ENCODE measurements around the gene GOLGA3. TPM values are rescaled to one million over a fixed set of nuclear protein-coding genes. Genes with fewer than 3 reads are reported as not detected.
"Not testable (repeated sequence)": the region's sequence is repeated elsewhere in the genome, so short reads cannot be mapped to it uniquely, and the experiment has no call there.

The GOLGA3 gene
- total RNA-seq, 2 donors from 2014 or later, result 99.1 to 109 TPM

- Histone ChIP-seq H3K4me1 (replicated peaks) (no peaks in the 10 kb centered on the region), H3K27me3 (replicated peaks; ENCODE audit: insufficient read depth) (no peaks in the 10 kb centered on the region), H3K9me3 (no peaks in the 10 kb centered on the region), H3K36me3 (peaks cover 24 to 32% of the 10 kb centered on the region in 2 donors), H3K27ac (no peak overlapping the region), H3K4me3 (no peak overlapping the region)
- no peak for TF ChIP-seq CTCF (IDR thresholded peaks at IDR 0.05)
- TF ChIP-seq POLR2A (IDR thresholded peaks at IDR 0.05), result no peak
- no peak for TF ChIP-seq POLR2AphosphoS5 (IDR thresholded peaks at IDR 0.05)
- 73% methylated on average over 28 of the region's 29 CpGs for WGBS
- DNase-seq (ENCODE audit: low spot score), result no peak
- intact Hi-C loops (cut with DNase I), result no loop called here
Observed at GRCh38 chr12:132776816-132777568, 51.7 kb downstream of the GOLGA3 start.

- 85% methylated on average over 12 of the region's 12 CpGs for WGBS
- DNase-seq (ENCODE audit: low spot score); H3K27ac ChIP-seq; H3K27me3 ChIP-seq (replicated peaks; ENCODE audit: insufficient read depth); H3K9me3 ChIP-seq; H3K4me1 ChIP-seq (replicated peaks); H3K4me3 ChIP-seq; intact Hi-C loops (cut with DNase I): not testable (repeated sequence)
- peaks cover 24 to 29% of the 10 kb centered on the region in 2 donors for H3K36me3 ChIP-seq
Observed at GRCh38 chr12:132776230-132776625, 52.4 kb downstream of the GOLGA3 start.

- Histone ChIP-seq H3K27ac (no peak overlapping the region), H3K36me3 (peaks cover 21 to 29% of the 10 kb centered on the region in 2 donors), H3K4me3 (no peak overlapping the region), H3K9me3 (no peaks in the 10 kb centered on the region), H3K4me1 (replicated peaks) (no peaks in the 10 kb centered on the region), H3K27me3 (replicated peaks; ENCODE audit: insufficient read depth) (no peaks in the 10 kb centered on the region)
- intact Hi-C loops (cut with DNase I), result no loop called here
- WGBS, result 94% methylated on average over 23 of the region's 24 CpGs
- no peak for DNase-seq (ENCODE audit: low spot score)
- TF ChIP-seq CTCF (IDR thresholded peaks at IDR 0.05) (no peak), POLR2AphosphoS5 (IDR thresholded peaks at IDR 0.05) (no peak), POLR2A (IDR thresholded peaks at IDR 0.05) (no peak)
Observed at GRCh38 chr12:132775502-132776229, 53.0 kb downstream of the GOLGA3 start.

GRCh38 chr12:132774646-132775275 is 53.9 kb downstream of the GOLGA3 start:
- intact Hi-C loops (cut with DNase I), result no loop called here
- H3K27ac ChIP-seq, result no peak overlapping the region
- DNase-seq (ENCODE audit: low spot score), result no peak
- WGBS, result 85% methylated on average over 30 of the region's 30 CpGs
- H3K4me3 ChIP-seq, result no peak overlapping the region
- H3K9me3 ChIP-seq, result no peaks in the 10 kb centered on the region
- TF ChIP-seq CTCF (IDR thresholded peaks at IDR 0.05) (no peak), POLR2AphosphoS5 (IDR thresholded peaks at IDR 0.05) (no peak), POLR2A (IDR thresholded peaks at IDR 0.05) (no peak)
- peaks cover 15 to 29% of the 10 kb centered on the region in 2 donors for H3K36me3 ChIP-seq
- no peaks in the 10 kb centered on the region for H3K4me1 ChIP-seq (replicated peaks)
- H3K27me3 ChIP-seq (replicated peaks; ENCODE audit: insufficient read depth), result no peaks in the 10 kb centered on the region

GRCh38 chr12:132774159-132774558 is 54.5 kb downstream of the GOLGA3 start:
- intact Hi-C loops (cut with DNase I), result no loop called here
- 88% methylated on average over 18 of the region's 18 CpGs for WGBS
- no peaks in the 10 kb centered on the region for H3K4me1 ChIP-seq (replicated peaks)
- peaks cover 15 to 29% of the 10 kb centered on the region in 2 donors for H3K36me3 ChIP-seq
- H3K4me3 ChIP-seq, result no peak overlapping the region
- TF ChIP-seq CTCF (IDR thresholded peaks at IDR 0.05) (no peak), POLR2AphosphoS5 (IDR thresholded peaks at IDR 0.05) (no peak), POLR2A (IDR thresholded peaks at IDR 0.05) (no peak)
- no peak for DNase-seq (ENCODE audit: low spot score)
- H3K9me3 ChIP-seq, result no peaks in the 10 kb centered on the region
- no peak overlapping the region for H3K27ac ChIP-seq
- H3K27me3 ChIP-seq (replicated peaks; ENCODE audit: insufficient read depth), result no peaks in the 10 kb centered on the region
